Activated gamma-delta T cell (primary cell): ENCODE data around the gene MUC6.
"Not testable (repeated sequence)": the region's sequence is repeated elsewhere in the genome, so short reads cannot be mapped to it uniquely, and the experiment has no call there.

Experiments
- DNase-seq: peaks from one replicate; lab custom pipeline; 2025; lab: John Stamatoyannopoulos, UW

MUC6 gene

GRCh38 chr11:1023811-1024596 is 12.5 kb downstream of the MUC6 start:
- no peak for DNase-seq

GRCh38 chr11:1022908-1023810 is 13.4 kb downstream of the MUC6 start:
- no peak for DNase-seq

- no peak for DNase-seq
Observed at GRCh38 chr11:1022411-1022810, 14.1 kb downstream of the MUC6 start.

DNA sequence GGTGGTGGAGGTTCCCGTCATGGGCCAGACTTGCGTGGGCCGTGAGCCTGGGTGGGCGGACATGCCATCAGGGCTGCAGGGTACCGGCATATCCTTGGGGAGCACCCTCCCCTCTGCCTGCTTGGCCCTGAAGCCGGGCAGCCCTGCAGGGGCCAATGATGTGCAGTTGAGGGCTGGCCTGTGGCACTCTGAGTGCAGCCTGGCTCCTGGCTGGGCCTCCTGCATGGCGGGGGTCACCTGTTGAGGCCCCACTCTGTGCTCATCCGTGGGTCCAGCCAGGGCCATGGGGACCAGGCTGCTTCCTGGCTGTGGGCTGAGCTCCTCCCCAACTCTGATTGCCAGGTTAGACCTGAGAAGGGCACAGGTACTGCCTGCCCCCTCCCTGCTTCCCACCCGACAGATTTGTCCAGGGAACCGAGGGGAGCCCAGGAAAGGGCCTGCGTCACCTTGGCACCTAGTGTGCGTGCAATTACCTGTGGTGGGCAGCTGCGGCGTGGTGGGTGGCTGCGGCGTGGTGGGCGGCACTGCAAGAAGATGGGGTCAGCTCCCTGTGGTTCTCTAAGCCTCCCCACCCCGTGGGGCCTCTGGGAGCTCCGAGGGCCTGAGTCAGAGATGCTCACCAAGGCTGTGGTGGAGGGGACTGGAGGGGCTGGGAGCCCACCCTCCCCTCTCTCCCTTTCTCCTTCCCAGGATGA is 16.2 kb downstream of the MUC6 start:
- DNase-seq, result no peak

- no peak for DNase-seq
Observed at GRCh38 chr11:1019321-1019910, 17.1 kb downstream of the MUC6 start.

- no peak for DNase-seq
Observed at GRCh38 chr11:1018091-1018490, 18.4 kb downstream of the MUC6 start.

DNA sequence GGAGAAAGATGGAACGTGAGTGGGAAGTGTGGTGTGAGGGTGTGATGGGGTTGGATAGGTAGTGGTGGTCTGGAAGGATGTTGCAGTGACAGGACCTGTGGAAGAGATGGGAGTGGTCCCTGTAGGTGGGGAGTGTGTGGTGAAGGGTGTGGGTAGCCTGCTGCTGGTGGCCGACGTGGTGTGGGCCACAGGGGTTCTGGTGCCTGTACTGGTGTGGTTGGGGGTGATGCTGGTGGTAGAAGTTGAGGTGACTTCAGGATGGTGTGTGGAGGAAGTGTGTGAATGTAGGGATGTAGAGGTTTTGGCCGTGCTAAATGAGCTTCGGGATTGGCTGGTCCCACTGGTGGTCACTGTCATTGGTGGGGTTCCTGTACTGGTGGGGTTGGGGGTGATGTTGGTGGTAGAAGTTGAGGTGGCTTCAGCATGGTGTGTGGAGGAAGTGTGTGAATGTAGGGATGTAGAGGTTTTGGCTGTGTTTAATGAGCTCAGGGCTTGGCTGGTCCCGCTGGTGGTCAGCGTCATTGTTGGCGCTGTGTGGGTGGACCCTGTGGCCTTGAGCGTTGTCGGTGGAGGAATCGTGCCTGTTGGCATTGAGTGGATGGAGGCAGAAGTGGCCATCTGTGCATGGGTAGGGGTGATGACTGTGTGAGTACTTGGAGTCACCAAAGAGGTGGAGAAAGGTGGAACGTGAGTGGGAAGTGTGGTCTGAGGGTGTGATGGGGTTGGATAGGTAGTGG is 19.1 kb downstream of the MUC6 start:
- DNase-seq, result no peak

DNA sequence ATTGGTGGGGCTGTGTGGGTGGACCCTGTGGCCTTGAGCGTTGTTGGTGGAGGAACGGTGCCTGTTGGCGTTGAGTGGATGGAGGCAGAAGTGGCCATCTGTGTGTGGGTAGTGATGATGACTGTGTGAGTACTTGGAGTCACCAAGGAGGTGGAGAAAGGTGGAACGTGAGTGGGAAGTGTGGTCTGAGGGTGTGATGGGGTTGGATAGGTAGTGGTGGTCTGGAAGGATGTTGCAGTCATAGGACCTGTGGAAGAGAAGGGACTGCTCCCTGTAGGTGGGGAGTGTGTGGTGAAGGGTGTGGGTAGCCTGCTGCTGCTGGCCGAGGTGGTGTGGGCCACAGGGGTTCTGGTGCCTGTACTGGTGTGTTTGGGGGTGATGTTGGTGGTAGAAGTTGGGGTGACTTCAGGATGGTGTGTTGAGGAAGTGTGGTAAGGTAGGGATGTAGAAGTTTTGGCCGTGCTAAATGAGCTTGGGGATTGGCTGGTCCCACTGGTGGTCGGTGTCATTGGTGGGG is 19.9 kb downstream of the MUC6 start:
- DNase-seq, result not testable (repeated sequence)

DNA sequence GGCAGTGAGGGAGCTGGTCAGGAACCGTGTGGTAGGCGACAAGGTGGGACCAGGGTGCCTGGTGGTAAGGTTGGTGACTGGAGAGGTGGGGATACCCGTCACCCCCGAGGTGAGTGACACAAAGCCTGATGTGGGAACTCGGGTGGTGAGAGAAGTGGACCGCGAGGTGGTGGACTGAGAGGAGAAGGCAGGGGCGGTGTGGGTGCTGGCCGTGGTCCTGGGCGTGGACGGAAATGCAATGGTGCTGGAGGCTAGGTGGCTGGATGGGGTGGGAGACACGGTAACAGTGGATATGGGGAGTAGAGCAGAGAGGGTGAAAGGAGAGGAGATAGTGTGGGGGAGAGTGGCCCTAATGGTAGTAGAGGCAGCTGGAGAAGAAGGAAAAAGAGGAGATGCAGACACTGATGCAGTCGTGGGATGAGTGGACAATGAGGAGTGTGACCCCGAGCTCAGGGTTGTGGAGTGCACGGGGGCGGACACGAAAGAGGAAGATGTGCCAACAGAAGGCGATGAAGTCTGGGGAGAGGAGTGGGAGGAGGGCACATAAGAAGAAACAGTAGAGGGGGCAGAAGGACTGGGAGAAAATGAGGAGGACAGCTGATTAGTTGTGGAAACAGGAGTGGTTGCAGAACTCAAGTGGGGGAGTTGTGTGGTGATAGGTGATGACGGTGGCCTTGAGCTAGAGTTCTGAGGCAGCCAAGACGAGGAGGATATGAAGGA is 20.5 kb downstream of the MUC6 start:
- no peak for DNase-seq

- DNase-seq, result no peak
Observed at GRCh38 chr11:1015064-1015463, 21.5 kb downstream of the MUC6 start.

- no peak for DNase-seq
Observed at GRCh38 chr11:1014276-1014675, 22.2 kb downstream of the MUC6 start.

GRCh38 chr11:1013631-1013935 is 22.9 kb downstream of the MUC6 start:
- DNase-seq, result no peak

DNA sequence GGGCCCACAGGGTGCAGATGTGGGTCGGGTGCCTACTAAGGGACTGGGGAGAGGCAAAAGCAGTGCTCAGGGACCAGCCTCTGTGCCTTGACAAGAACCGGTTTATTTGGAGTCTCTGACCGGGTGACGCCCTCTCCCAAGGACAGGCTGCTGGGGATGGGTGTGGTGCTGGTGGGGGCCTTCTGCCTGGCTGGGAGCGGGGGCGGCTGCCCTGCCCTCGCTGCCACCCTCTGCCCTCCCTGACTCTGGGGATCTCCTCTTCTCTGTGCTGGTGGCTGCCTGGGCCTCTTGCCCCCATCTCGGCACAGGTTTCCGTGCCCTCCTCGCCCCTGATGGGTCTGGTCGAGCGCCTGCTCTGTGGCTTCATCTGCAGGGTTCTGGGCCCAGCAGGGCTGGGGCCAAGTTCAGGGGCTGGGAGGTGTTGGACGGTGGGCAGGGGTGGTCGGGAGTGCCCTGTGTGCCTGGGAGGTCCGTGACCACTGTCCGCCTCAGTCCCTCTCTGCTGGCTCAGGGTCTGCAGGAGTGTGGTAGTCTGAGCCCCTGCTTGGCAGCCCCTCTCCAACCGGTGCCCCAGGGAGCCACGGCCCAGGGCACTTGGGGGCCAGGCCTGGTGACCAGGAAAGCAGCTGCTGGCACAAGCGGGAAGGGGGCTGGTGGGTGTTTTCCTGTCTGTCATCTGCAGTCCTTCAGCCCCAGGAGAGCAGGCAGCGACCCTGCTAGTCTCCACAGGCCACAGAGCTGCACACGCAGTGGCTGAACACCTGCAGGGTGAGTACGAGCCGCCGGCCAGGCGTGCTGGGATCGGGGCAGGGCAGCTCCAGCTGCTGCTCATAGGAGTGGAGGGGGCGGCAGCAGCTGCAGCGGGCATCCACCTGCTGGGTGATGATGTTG is 23.5 kb downstream of the MUC6 start:
- no peak for DNase-seq

DNA sequence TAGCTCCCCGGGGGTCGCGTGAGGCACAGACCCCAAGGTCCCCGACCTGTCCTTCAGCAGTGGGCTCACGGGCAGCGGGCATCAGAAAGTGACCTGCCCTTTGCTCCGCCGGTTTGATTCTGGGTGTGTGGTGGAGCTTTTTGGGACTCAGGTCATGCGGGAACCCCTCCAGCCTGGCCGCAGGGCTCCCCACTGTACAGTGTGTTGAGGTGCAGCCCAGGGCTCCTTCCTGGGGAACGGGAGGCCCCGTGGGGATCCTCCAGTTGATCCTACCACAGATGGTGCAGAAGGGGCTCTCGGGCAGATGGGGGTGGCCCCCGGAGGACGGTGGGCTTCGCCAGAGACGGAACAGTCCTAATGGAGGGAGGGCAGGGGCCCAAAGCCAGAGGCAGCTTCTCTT is 24.2 kb downstream of the MUC6 start:
- no peak for DNase-seq

DNA sequence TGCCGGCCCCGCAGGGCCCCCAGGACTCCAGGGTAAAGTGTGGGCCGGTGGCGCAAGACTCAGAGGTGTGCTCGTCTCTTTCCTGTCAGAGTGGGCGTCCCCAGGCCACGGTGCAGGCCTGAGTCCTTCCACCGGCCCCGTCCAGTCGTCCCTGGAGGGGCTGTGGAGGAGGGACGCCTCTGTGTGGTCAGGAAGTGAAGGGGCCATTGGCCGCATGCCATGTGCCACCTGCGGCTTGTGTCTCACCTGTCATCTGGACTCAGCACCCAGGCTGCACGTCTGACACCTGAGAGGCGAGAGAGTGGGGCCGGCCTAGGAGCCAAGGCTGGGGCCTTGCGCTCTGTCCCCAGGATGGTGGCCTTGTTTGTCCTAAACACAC is 25.2 kb downstream of the MUC6 start:
- DNase-seq, result no peak

- DNase-seq, result no peak
Observed at GRCh38 chr11:1010551-1011319, 25.8 kb downstream of the MUC6 start.

- no peak for DNase-seq
Observed at GRCh38 chr11:1009991-1010390, 26.5 kb downstream of the MUC6 start.

DNA sequence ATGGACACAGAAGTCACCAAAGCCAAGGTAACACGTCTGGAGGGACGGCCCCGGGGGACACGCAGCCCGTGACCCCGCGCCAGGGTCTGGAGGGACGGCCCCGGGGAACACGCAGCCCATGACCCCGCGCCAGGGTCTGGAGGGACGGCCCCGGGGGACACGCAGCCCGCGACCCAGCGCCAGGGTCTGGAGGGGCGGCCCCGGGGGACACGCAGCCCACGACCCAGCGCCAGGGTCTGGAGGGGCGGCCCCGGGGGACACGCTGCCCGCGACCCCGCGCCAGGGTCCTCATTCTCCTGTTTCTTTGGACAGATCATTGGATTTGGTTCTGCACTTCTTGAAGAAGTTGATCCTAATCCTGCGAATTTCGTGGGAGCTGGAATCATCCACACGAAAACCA is 27.1 kb downstream of the MUC6 start:
- DNase-seq, result no peak

- DNase-seq, result no peak
Observed at GRCh38 chr11:1008803-1009145, 27.7 kb downstream of the MUC6 start.
